ENCODE measurements around the gene ERLIN1. TPM values are rescaled to one million over a fixed set of nuclear protein-coding genes. Genes with fewer than 3 reads are reported as not detected.

ERLIN1 gene
- polyA plus RNA-seq, 1 donor (not counting 4 experiments of a cell fraction or from before 2014, with no cell fraction given): 45.6 TPM

- Histone ChIP-seq H2AFZ (ENCODE audit: control insufficient read depth, low read length) (no peak overlapping the region), H3K27me3 (ENCODE audit: control insufficient read depth, extremely low read depth, insufficient read depth, low read length) (no peaks in the 10 kb centered on the region), H3K9ac (ENCODE audit: control insufficient read depth, extremely low read depth, insufficient read depth, low read length) (no peak overlapping the region), H3K36me3 (ENCODE audit: control insufficient read depth in 2 of 2, extremely low read depth in 1 of 2, insufficient read depth in 2 of 2, low read length in 2 of 2) (no peaks in the 10 kb centered on the region), H3K9me3 (ENCODE audit: control insufficient read depth, low read depth, low read length) (peaks cover 3% of the 10 kb centered on the region), H3K4me1 (ENCODE audit: control insufficient read depth, extremely low read depth, insufficient read depth, low read length) (no peaks in the 10 kb centered on the region), H3K79me2 (ENCODE audit: control insufficient read depth, insufficient read depth, low read length) (no peaks in the 10 kb centered on the region), H3K4me3 (ENCODE audit: control insufficient read depth in 2 of 3, extremely low read depth in 1 of 3, insufficient read depth in 2 of 3, low read depth in 1 of 3, low read length in 3 of 3) (no peak overlapping the region), H3K4me2 (ENCODE audit: control insufficient read depth, extremely low read depth, insufficient read depth, low read depth, low read length) (no peak overlapping the region), H4K20me1 (ENCODE audit: control insufficient read depth, extremely low read depth, insufficient read depth, low read length) (no peaks in the 10 kb centered on the region), H3K27ac (ENCODE audit: control insufficient read depth, insufficient read depth, low read length) (no peak overlapping the region), H3K9me1 (ENCODE audit: control insufficient read depth, extremely low read depth, insufficient read depth, low read length) (no peaks in the 10 kb centered on the region)
- FAIRE-seq (no peak), DNase-seq (ENCODE audit: low read depth, low spot score) (no peak)
- dilution Hi-C loops (cut with MboI; ENCODE audit: extremely low pct_ligation_motif_present, low sequenced_read_pairs): no loop called here
- no peak for TF ChIP-seq CTCF (optimal IDR thresholded peaks at IDR 0.05 in 1 of 3, IDR thresholded peaks at IDR 0.05 in 1 of 3, conservative IDR thresholded peaks at IDR 0.05 in 1 of 3; ENCODE audit: extremely low read depth in 1 of 3, insufficient read depth in 2 of 3, low read length in 3 of 3)
- TF ChIP-seq EZH2 (IDR thresholded peaks at IDR 0.05; ENCODE audit: low read length): no peak
Observed at GRCh38 chr10:100106865-100107264, 79.0 kb downstream of the ERLIN1 start.

GRCh38 chr10:100104300-100104699 lies 81.5 kb downstream of the ERLIN1 start:
- TF ChIP-seq EZH2 (IDR thresholded peaks at IDR 0.05; ENCODE audit: low read length) (no peak), CTCF (optimal IDR thresholded peaks at IDR 0.05 in 1 of 3, IDR thresholded peaks at IDR 0.05 in 1 of 3, conservative IDR thresholded peaks at IDR 0.05 in 1 of 3; ENCODE audit: extremely low read depth in 1 of 3, insufficient read depth in 2 of 3, low read length in 3 of 3) (no peak)
- Histone ChIP-seq H3K27me3 (ENCODE audit: control insufficient read depth, extremely low read depth, insufficient read depth, low read length) (no peaks in the 10 kb centered on the region), H3K36me3 (ENCODE audit: control insufficient read depth in 2 of 2, extremely low read depth in 1 of 2, insufficient read depth in 2 of 2, low read length in 2 of 2) (no peaks in the 10 kb centered on the region), H2AFZ (ENCODE audit: control insufficient read depth, low read length) (no peak overlapping the region), H3K9me1 (ENCODE audit: control insufficient read depth, extremely low read depth, insufficient read depth, low read length) (no peaks in the 10 kb centered on the region), H3K4me1 (ENCODE audit: control insufficient read depth, extremely low read depth, insufficient read depth, low read length) (no peaks in the 10 kb centered on the region), H3K4me2 (ENCODE audit: control insufficient read depth, extremely low read depth, insufficient read depth, low read depth, low read length) (no peak overlapping the region), H3K4me3 (ENCODE audit: control insufficient read depth in 2 of 3, extremely low read depth in 1 of 3, insufficient read depth in 2 of 3, low read depth in 1 of 3, low read length in 3 of 3) (no peak overlapping the region), H3K27ac (ENCODE audit: control insufficient read depth, insufficient read depth, low read length) (no peak overlapping the region), H3K79me2 (ENCODE audit: control insufficient read depth, insufficient read depth, low read length) (no peaks in the 10 kb centered on the region), H3K9me3 (ENCODE audit: control insufficient read depth, low read depth, low read length) (peaks cover 3% of the 10 kb centered on the region), H3K9ac (ENCODE audit: control insufficient read depth, extremely low read depth, insufficient read depth, low read length) (no peak overlapping the region), H4K20me1 (ENCODE audit: control insufficient read depth, extremely low read depth, insufficient read depth, low read length) (no peaks in the 10 kb centered on the region)
- dilution Hi-C loops (cut with MboI; ENCODE audit: extremely low pct_ligation_motif_present, low sequenced_read_pairs): no loop called here
- FAIRE-seq: no peak
- DNase-seq (ENCODE audit: low read depth, low spot score): peak; percentile 15

Data from keratinocyte (primary cell).